GM21515 (cell line): ENCODE data around the gene SAMHD1.
"Not testable (repeated sequence)": the region's sequence is repeated elsewhere in the genome, so short reads cannot be mapped to it uniquely, and the experiment has no call there.

ENCODE experiments used
- ATAC-seq: cut with Tn5 transposase; IDR thresholded peaks from one replicate; pipeline ENCODE4 v1.9.1; 2021; ENCODE audit not compliant: unreplicated experiment

The SAMHD1 gene

GRCh38 chr20:36956674-36957073, 5.2 kb upstream of the SAMHD1 start:
- no peak for ATAC-seq

GRCh38 chr20:36956016-36956415, 4.5 kb upstream of the SAMHD1 start:
- ATAC-seq, result no peak

GRCh38 chr20:36951979-36952738, 651 bp upstream of the SAMHD1 start:
- no peak for ATAC-seq

- ATAC-seq, result peak; percentile 6
These were observed 902 bp downstream of the SAMHD1 start for GRCh38 chr20:36950414-36951197.

GRCh38 chr20:36941401-36941835, 10.1 kb downstream of the SAMHD1 start:
- no peak for ATAC-seq

GRCh38 chr20:36937402-36937770, 14.1 kb downstream of the SAMHD1 start:
- no peak for ATAC-seq

GRCh38 chr20:36936761-36937401, 14.6 kb downstream of the SAMHD1 start:
- not testable (repeated sequence) for ATAC-seq

- ATAC-seq, result no peak
These were observed 15.2 kb downstream of the SAMHD1 start for GRCh38 chr20:36936341-36936740.

- not testable (repeated sequence) for ATAC-seq
These were observed 17.9 kb downstream of the SAMHD1 start for GRCh38 chr20:36933571-36933970.

- no peak for ATAC-seq
These were observed 18.8 kb downstream of the SAMHD1 start for GRCh38 chr20:36932476-36933426.

GRCh38 chr20:36932067-36932466, 19.4 kb downstream of the SAMHD1 start:
- ATAC-seq, result not testable (repeated sequence)

GRCh38 chr20:36929691-36930090, 21.8 kb downstream of the SAMHD1 start:
- no peak for ATAC-seq

- no peak for ATAC-seq
These were observed 22.2 kb downstream of the SAMHD1 start for GRCh38 chr20:36929290-36929689.

- no peak for ATAC-seq
These were observed 23.8 kb downstream of the SAMHD1 start for GRCh38 chr20:36927704-36928103.

GRCh38 chr20:36926653-36927200, 24.8 kb downstream of the SAMHD1 start:
- no peak for ATAC-seq

GRCh38 chr20:36925234-36925633, 26.3 kb downstream of the SAMHD1 start:
- ATAC-seq, result no peak

GRCh38 chr20:36924167-36925045, 27.1 kb downstream of the SAMHD1 start:
- ATAC-seq, result no peak

- ATAC-seq, result no peak
These were observed 31.2 kb downstream of the SAMHD1 start for GRCh38 chr20:36920334-36920730.

- ATAC-seq, result no peak
These were observed 31.7 kb downstream of the SAMHD1 start for GRCh38 chr20:36919715-36920333.
